ENCODE measurements around the gene PSG2.
"Not testable (repeated sequence)": the region's sequence is repeated elsewhere in the genome, so short reads cannot be mapped to it uniquely, and the experiment has no call there.

PSG2 gene

GRCh38 chr19:43061326-43061725 lies 21.2 kb downstream of the PSG2 start:
- not testable (repeated sequence) for H3K27ac Mint-ChIP-seq; H3K4me1 Mint-ChIP-seq; H3K36me3 Mint-ChIP-seq (ENCODE audit: low read depth); H3K4me3 Mint-ChIP-seq; H3K27me3 Mint-ChIP-seq (ENCODE audit: low read depth)
- peaks cover 43% of the 10 kb centered on the region for H3K9me3 Mint-ChIP-seq

DNA sequence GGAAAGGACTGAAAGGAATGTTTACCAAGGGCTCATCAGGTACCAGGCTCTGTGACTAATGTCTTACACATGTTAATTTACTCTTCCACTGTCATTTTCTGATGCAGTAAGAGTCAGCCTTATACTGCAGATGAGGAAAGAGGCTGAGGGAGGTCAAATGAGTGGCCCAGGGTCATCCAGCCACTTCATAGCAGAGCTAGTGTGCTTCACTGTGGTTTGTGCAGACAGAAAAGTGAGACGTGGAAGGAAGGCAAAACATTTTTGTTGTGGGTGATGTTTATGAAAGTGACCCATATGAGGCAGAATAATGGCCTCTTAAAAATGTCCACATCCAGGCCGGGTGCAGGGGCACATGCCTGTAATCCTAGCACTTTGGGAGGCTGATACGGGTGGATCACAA lies 22.2 kb downstream of the PSG2 start:
- H3K27me3 Mint-ChIP-seq (ENCODE audit: low read depth); H3K27ac Mint-ChIP-seq; H3K4me1 Mint-ChIP-seq; H3K4me3 Mint-ChIP-seq; H3K36me3 Mint-ChIP-seq (ENCODE audit: low read depth): not testable (repeated sequence)
- peaks cover 43% of the 10 kb centered on the region for H3K9me3 Mint-ChIP-seq

DNA sequence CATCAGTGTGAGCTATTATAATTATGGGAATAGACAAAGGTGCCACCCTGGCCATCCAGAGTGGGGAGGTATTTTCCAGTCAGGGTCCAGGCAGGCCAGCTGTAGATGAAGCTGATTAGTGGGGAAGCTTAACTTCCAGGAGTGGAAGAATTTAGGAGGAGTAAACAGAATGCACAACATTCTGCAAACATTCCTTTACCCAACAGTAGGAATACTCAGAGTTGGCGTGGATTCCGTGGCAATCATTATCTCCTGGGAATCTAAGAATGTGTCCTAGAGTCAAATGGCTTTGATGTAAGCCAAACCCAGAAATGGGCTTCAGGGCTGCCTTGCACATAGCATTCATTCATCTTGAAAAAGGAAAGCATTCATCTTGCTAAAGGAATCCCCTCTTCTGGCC lies 23.0 kb downstream of the PSG2 start:
- not testable (repeated sequence) for H3K27ac Mint-ChIP-seq; H3K4me1 Mint-ChIP-seq; H3K27me3 Mint-ChIP-seq (ENCODE audit: low read depth); H3K36me3 Mint-ChIP-seq (ENCODE audit: low read depth); H3K4me3 Mint-ChIP-seq
- H3K9me3 Mint-ChIP-seq, result peaks cover 50% of the 10 kb centered on the region

DNA sequence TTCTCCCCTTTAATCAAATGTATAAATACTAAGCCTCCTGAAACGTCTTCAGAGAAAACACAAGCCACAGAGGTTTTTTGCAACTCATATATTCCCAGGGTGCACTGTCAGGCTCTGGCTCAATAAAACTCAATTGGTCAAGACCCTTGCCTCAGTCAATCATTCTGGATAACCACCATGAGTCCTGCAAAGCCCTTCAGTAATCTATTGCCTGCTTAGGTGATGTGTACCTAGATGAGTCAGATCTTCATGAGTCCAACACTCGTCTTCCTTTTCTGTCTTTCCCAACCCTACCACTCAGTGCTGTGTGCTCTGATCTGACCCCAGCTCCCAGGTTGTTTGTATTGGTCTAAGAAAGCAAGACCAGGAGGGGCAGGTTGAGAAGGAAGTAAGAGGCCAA lies 24.1 kb downstream of the PSG2 start:
- H3K4me1 Mint-ChIP-seq; H3K36me3 Mint-ChIP-seq (ENCODE audit: low read depth); H3K27ac Mint-ChIP-seq; H3K27me3 Mint-ChIP-seq (ENCODE audit: low read depth); H3K4me3 Mint-ChIP-seq: not testable (repeated sequence)
- peaks cover 53% of the 10 kb centered on the region for H3K9me3 Mint-ChIP-seq

- not testable (repeated sequence) for H3K4me3 Mint-ChIP-seq; H3K27ac Mint-ChIP-seq; H3K4me1 Mint-ChIP-seq; H3K27me3 Mint-ChIP-seq (ENCODE audit: low read depth); H3K36me3 Mint-ChIP-seq (ENCODE audit: low read depth)
- peaks cover 36% of the 10 kb centered on the region for H3K9me3 Mint-ChIP-seq
Observed at GRCh38 chr19:43047966-43048365, 34.5 kb downstream of the PSG2 start.

DNA sequence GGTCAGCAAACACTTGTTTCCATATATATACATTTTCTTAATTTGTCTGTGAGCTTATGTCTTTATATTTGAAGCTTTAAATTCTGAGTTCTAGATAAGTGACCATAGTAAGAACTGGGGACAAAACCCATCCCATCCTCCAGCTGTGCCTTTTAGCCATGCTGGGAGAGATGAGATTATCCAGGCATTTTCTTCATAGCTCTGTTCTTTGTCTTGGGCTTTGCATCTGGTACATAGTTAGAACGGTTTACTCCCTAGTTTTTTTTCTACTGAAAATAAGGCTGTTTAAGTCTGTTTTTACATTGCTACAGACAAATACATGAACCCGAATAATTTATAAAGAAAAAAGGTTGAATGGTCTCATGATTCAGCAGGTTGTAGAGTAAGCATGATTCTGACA lies 35.9 kb downstream of the PSG2 start:
- not testable (repeated sequence) for H3K4me3 Mint-ChIP-seq; H3K4me1 Mint-ChIP-seq; H3K27ac Mint-ChIP-seq; H3K27me3 Mint-ChIP-seq (ENCODE audit: low read depth); H3K36me3 Mint-ChIP-seq (ENCODE audit: low read depth)
- H3K9me3 Mint-ChIP-seq, result peaks cover 41% of the 10 kb centered on the region

GRCh38 chr19:43043492-43044180 lies 38.9 kb downstream of the PSG2 start:
- H3K4me3 Mint-ChIP-seq; H3K27ac Mint-ChIP-seq; H3K36me3 Mint-ChIP-seq (ENCODE audit: low read depth); H3K27me3 Mint-ChIP-seq (ENCODE audit: low read depth); H3K4me1 Mint-ChIP-seq: not testable (repeated sequence)
- peaks cover 34% of the 10 kb centered on the region for H3K9me3 Mint-ChIP-seq

GRCh38 chr19:43031645-43032044 lies 50.9 kb downstream of the PSG2 start:
- H3K4me3 Mint-ChIP-seq; H3K27me3 Mint-ChIP-seq (ENCODE audit: low read depth): not testable (repeated sequence)
- H3K9me3 Mint-ChIP-seq, result peaks cover 51% of the 10 kb centered on the region

GRCh38 chr19:43028866-43029265 lies 53.6 kb downstream of the PSG2 start:
- Mint-ChIP-seq H3K4me3 (no peak overlapping the region), H3K4me1 (no peaks in the 10 kb centered on the region), H3K27ac (no peak overlapping the region), H3K9me3 (peaks cover 57% of the 10 kb centered on the region), H3K27me3 (ENCODE audit: low read depth) (no peaks in the 10 kb centered on the region), H3K36me3 (ENCODE audit: low read depth) (peaks cover 7% of the 10 kb centered on the region)
- TF ChIP-seq, protein P1, sequence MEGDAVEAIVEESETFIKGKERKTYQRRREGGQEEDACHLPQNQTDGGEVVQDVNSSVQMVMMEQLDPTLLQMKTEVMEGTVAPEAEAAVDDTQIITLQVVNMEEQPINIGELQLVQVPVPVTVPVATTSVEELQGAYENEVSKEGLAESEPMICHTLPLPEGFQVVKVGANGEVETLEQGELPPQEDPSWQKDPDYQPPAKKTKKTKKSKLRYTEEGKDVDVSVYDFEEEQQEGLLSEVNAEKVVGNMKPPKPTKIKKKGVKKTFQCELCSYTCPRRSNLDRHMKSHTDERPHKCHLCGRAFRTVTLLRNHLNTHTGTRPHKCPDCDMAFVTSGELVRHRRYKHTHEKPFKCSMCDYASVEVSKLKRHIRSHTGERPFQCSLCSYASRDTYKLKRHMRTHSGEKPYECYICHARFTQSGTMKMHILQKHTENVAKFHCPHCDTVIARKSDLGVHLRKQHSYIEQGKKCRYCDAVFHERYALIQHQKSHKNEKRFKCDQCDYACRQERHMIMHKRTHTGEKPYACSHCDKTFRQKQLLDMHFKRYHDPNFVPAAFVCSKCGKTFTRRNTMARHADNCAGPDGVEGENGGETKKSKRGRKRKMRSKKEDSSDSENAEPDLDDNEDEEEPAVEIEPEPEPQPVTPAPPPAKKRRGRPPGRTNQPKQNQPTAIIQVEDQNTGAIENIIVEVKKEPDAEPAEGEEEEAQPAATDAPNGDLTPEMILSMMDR (IDR thresholded peaks at IDR 0.05; ENCODE audit: unreplicated experiment in 3 of 3), result no peak

More at GRCh38 chr19:43031645-43032044, 50.9 kb downstream of the PSG2 start:
- not testable (repeated sequence) for H3K27ac Mint-ChIP-seq; H3K4me1 Mint-ChIP-seq; H3K36me3 Mint-ChIP-seq (ENCODE audit: low read depth)

DNA sequence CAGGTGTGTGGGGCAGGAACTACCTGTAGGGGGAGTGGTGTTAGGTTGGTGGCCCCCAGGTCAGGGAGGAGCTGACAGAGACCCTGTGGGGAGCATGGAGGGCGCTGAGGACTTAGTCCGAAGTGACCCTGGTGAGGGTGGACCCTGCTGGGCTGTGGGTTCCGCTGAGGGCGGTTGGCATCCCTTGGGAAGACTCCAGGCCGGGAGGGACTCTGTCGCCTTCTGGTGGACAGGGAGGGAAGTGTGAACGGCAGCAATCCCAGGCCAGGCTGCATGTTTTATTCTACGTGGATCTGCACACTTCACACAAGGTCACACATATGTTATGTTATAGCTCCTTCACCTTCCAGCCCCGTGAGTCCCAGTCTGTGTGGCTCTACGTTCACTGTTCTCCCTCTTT lies 54.5 kb downstream of the PSG2 start:
- not testable (repeated sequence) for H3K4me3 Mint-ChIP-seq; H3K27ac Mint-ChIP-seq; H3K36me3 Mint-ChIP-seq (ENCODE audit: low read depth); H3K27me3 Mint-ChIP-seq (ENCODE audit: low read depth); H3K4me1 Mint-ChIP-seq
- H3K9me3 Mint-ChIP-seq, result peaks cover 57% of the 10 kb centered on the region

- not testable (repeated sequence) for H3K4me1 Mint-ChIP-seq; H3K4me3 Mint-ChIP-seq; H3K27me3 Mint-ChIP-seq (ENCODE audit: low read depth); H3K36me3 Mint-ChIP-seq (ENCODE audit: low read depth); H3K27ac Mint-ChIP-seq
- peaks cover 58% of the 10 kb centered on the region for H3K9me3 Mint-ChIP-seq
Observed at GRCh38 chr19:43027061-43027460, 55.4 kb downstream of the PSG2 start.

GRCh38 chr19:43026369-43026768 lies 56.1 kb downstream of the PSG2 start, which contains the start of gene PSG11:
PSG11 (minus strand) TSS chr19:43026469; CDS start chr19:43026372, 97 bp downstream.
- H3K9me3 Mint-ChIP-seq, result peaks cover 59% of the 10 kb centered on the region
- not testable (repeated sequence) for H3K4me1 Mint-ChIP-seq; H3K36me3 Mint-ChIP-seq (ENCODE audit: low read depth); H3K4me3 Mint-ChIP-seq; H3K27ac Mint-ChIP-seq; H3K27me3 Mint-ChIP-seq (ENCODE audit: low read depth)

DNA sequence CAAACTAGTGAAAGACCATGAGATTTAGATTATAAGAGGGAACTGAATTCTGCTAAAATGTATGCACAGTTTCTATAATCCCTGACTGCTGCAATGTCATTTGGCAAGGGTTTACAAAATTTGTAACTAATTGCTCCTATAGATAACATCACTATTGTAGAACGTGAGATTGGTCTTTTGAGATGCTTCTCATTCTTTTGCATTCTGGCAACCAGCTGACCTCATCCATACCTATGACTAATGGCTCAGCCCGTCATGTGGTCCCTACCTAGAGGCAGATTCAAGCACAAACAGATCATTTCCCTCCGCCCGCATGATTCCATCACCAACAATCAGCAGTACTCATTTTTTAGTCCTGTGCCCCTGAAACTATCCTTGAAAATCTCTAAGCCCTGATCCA lies 60.4 kb downstream of the PSG2 start:
- H3K27me3 Mint-ChIP-seq (ENCODE audit: low read depth); H3K27ac Mint-ChIP-seq; H3K36me3 Mint-ChIP-seq (ENCODE audit: low read depth); H3K4me3 Mint-ChIP-seq; H3K4me1 Mint-ChIP-seq: not testable (repeated sequence)
- H3K9me3 Mint-ChIP-seq, result peaks cover 46% of the 10 kb centered on the region

- not testable (repeated sequence) for H3K27me3 Mint-ChIP-seq (ENCODE audit: low read depth); H3K27ac Mint-ChIP-seq; H3K4me1 Mint-ChIP-seq; H3K36me3 Mint-ChIP-seq (ENCODE audit: low read depth); H3K4me3 Mint-ChIP-seq
- H3K9me3 Mint-ChIP-seq, result peaks cover 46% of the 10 kb centered on the region
Observed at GRCh38 chr19:43021629-43022028, 60.9 kb downstream of the PSG2 start.

DNA sequence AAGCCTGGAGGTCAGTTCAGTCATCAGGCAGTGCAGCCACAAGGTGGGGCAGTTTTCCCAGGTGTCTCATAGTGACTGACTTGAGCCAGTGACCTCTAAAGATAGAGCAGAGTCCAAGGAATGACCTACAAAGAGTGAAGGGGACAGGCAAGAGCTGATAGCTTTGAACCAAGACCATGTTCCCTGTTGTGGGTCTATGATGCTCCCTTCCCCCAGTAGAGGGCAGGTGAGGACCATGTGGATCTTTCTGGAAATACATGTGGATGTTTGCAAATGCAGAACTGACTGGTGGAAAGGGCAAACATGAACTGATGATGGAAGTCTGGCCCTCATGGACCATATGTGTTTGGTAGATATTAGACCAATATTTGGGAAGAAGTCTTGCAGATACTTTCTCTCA lies 62.9 kb downstream of the PSG2 start:
- H3K27ac Mint-ChIP-seq; H3K4me1 Mint-ChIP-seq; H3K4me3 Mint-ChIP-seq; H3K27me3 Mint-ChIP-seq (ENCODE audit: low read depth); H3K36me3 Mint-ChIP-seq (ENCODE audit: low read depth): not testable (repeated sequence)
- H3K9me3 Mint-ChIP-seq, result peaks cover 43% of the 10 kb centered on the region

Data from nephron (organoid).